Natural killer cell (primary cell): ENCODE measurements around the gene IGSF23. TPM values are rescaled to one million over a fixed set of nuclear protein-coding genes. Genes with fewer than 3 reads are reported as not detected.

ENCODE experiments used
- ATAC-seq, 3 donors: fragments of 150-1000 bp in 2 of 3; fragments of 200-7000 bp in 1 of 3; cut with Tn5 transposase; 1 replicate in 1 of 3; 2 replicates in 2 of 3; pipeline ENCODE4 v1.10.0; 2021; ENCODE audit warnings: mild to moderate bottlenecking in 2 of 3, moderate library complexity in 2 of 3
- DNase-seq, 2 donors: peaks; one replicate each; pipeline versions ENCODE4 v3.0.0 to v3.0.0-alpha.2; 2013 to 2021; ENCODE audit warnings: mixed read lengths in 1 of 2
- H3K27ac ChIP-seq: one replicate; pipeline ENCODE4 v1.5.1; 2013; ENCODE audit warnings: mild to moderate bottlenecking, low read length
- H3K27me3 ChIP-seq: one replicate; pipeline ENCODE4 v1.6.1; 2013; ENCODE audit warnings: low read length; ENCODE audit not compliant: control insufficient read depth, insufficient read depth
- H3K36me3 ChIP-seq: one replicate; pipeline ENCODE4 v1.6.1; 2013; ENCODE audit warnings: low read length; ENCODE audit not compliant: control insufficient read depth, insufficient read depth
- H3K4me1 ChIP-seq: one replicate; pipeline ENCODE4 v1.6.1; 2013; ENCODE audit warnings: low read length; ENCODE audit not compliant: control insufficient read depth, insufficient read depth
- H3K4me3 ChIP-seq: one replicate; pipeline ENCODE4 v1.5.1; 2013; ENCODE audit warnings: low read length
- H3K9me3 ChIP-seq: one replicate; pipeline ENCODE4 v1.6.1; 2013; ENCODE audit warnings: low read length; ENCODE audit not compliant: control insufficient read depth, insufficient read depth
- H3K27ac Mint-ChIP-seq, 2 donors: one replicate each; pipeline ENCODE4 v1.8.0; 2022; ENCODE audit warnings: mild to moderate bottlenecking in 2 of 2, mixed read lengths in 2 of 2, moderate library complexity in 1 of 2
- H3K27me3 Mint-ChIP-seq, 2 donors: one replicate each; pipeline ENCODE4 v1.8.0; 2022; ENCODE audit warnings: low read depth in 2 of 2, mixed read lengths in 2 of 2
- H3K36me3 Mint-ChIP-seq: one replicate; pipeline ENCODE4 v1.8.0; 2022; ENCODE audit warnings: mixed read lengths
- H3K4me1 Mint-ChIP-seq, 2 donors: one replicate each; pipeline ENCODE4 v1.8.0; 2022; ENCODE audit warnings: mixed read lengths in 2 of 2
- H3K4me3 Mint-ChIP-seq: one replicate; pipeline ENCODE4 v1.8.0; 2022; ENCODE audit warnings: mild to moderate bottlenecking, moderate library complexity, mixed read lengths
- H3K9me3 Mint-ChIP-seq, 2 donors: one replicate each; pipeline ENCODE4 v1.8.0; 2022; ENCODE audit warnings: mixed read lengths in 2 of 2
- CTCF ChIP-seq: fragments of 200-600 bp; IDR thresholded peaks from one replicate; pipeline ENCODE4 v1.8.0; 2022; ENCODE audit warnings: antibody characterized with exemption
- WGBS: methylation state at CpG from one replicate; pipeline ENCODE4 v1.1.7; 2013; ENCODE audit warnings: missing lambda C conversion rate; ENCODE audit not compliant: insufficient coverage; 5-methylcytosine and 5-hydroxymethylcytosine counted together
- intact Hi-C: fragments of 100-400 bp; cut with micrococcal nuclease; formaldehyde crosslinking; loops from one replicate; pipeline ENCODE4 v1.14.2; 2022
- total RNA-seq, 4 donors: library from RNA; stranded (reverse); fragments of 120-200 nt in 1 of 4; gene quantifications; one replicate each; pipeline versions ENCODE4 v1.2.3 to v1.2.4, GENCODE V29; 2013 to 2022

IGSF23 gene
- total RNA-seq, 3 donors from 2014 or later (not counting 1 experiment from before 2014, with no cell fraction given) = not detected

- TF ChIP-seq CTCF = no peak
- Mint-ChIP-seq H3K4me1 (peaks cover 0 to 15% of the 10 kb centered on the region in 2 donors), H3K9me3 (no peaks in the 10 kb centered on the region), H3K27ac (no peak overlapping the region), H3K36me3 (no peaks in the 10 kb centered on the region), H3K27me3 (no peaks in the 10 kb centered on the region), H3K4me3 (no peak overlapping the region)
- DNase-seq = no peak
- H3K4me1 ChIP-seq = peaks cover 5% of the 10 kb centered on the region
- H3K27ac ChIP-seq = no peak overlapping the region
- no peaks in the 10 kb centered on the region for H3K27me3 ChIP-seq
- 81% methylated on average over 5 of the region's 7 CpGs for WGBS
- no peak for ATAC-seq
- intact Hi-C loops = no loop called here
- no peaks in the 10 kb centered on the region for H3K9me3 ChIP-seq
- H3K4me3 ChIP-seq = no peak overlapping the region
- no peaks in the 10 kb centered on the region for H3K36me3 ChIP-seq
These were observed 5.4 kb downstream of the IGSF23 start for GRCh38 chr19:44618640-44619357.

DNA sequence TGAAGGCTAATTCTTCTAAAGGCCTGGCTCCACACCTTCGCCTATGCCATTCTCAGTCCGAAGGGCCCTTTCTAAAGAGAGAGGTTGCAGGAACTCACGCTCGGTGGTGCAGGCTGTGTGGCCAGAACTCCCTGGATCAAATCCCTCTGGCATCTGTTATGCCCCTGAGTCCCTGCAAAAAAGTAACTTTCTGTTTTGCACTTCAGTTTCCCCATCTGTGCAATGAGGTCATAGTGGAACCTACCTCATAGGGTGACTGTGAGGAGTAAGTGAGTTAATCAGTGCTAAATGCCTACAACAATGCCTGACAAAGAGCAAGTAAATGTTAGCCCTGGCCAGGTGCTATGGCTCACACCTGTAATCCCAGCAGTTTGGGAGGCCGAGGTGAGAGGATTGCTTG lies 7.3 kb downstream of the IGSF23 start:
- Histone ChIP-seq H3K9me3 (no peaks in the 10 kb centered on the region), H3K27ac (no peak overlapping the region), H3K4me3 (no peak overlapping the region), H3K27me3 (no peaks in the 10 kb centered on the region), H3K36me3 (no peaks in the 10 kb centered on the region), H3K4me1 (peaks cover 5% of the 10 kb centered on the region)
- TF ChIP-seq CTCF = no peak
- Mint-ChIP-seq H3K4me3 (no peak overlapping the region), H3K27me3 (no peaks in the 10 kb centered on the region), H3K27ac (no peak overlapping the region), H3K36me3 (no peaks in the 10 kb centered on the region), H3K9me3 (no peaks in the 10 kb centered on the region), H3K4me1 (peaks cover 0 to 15% of the 10 kb centered on the region in 2 donors)
- intact Hi-C loops = no loop called here
- no peak for DNase-seq
- no peak for ATAC-seq
- WGBS = 92% methylated on average over 5 of the region's 5 CpGs

DNA sequence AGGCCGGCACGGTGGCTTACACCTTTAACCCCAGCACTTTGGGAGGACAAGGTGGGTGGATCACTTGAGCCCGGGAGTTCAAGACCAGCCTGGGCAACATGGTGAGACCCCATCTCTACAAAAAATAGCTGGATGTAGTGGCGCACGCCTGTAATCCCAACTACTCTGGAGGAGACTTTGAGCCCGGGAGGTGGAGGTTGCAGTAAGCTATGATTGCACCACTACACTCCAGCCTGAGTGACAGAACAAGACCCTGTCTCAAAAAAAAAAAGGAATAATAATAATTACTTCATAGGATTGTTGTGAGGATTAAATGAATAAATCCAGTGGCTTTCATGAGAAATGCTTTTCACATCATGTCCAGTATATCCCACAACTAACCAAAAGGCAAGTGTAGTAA lies 8.0 kb downstream of the IGSF23 start:
- H3K36me3 Mint-ChIP-seq = no peaks in the 10 kb centered on the region
- no peak for DNase-seq
- TF ChIP-seq CTCF = no peak
- Histone ChIP-seq H3K36me3 (no peaks in the 10 kb centered on the region), H3K4me3 (no peak overlapping the region), H3K27ac (no peak overlapping the region), H3K4me1 (peaks cover 5% of the 10 kb centered on the region), H3K27me3 (no peaks in the 10 kb centered on the region), H3K9me3 (no peaks in the 10 kb centered on the region)
- intact Hi-C loops = no loop called here
- no peak for ATAC-seq
- no peaks in the 10 kb centered on the region for H3K9me3 Mint-ChIP-seq
- peaks cover 0 to 3% of the 10 kb centered on the region in 2 donors for H3K27me3 Mint-ChIP-seq
- peaks cover 0 to 15% of the 10 kb centered on the region in 2 donors for H3K4me1 Mint-ChIP-seq
- 87% methylated on average over 3 of the region's 6 CpGs for WGBS
- no peak overlapping the region for H3K27ac Mint-ChIP-seq
- no peak overlapping the region for H3K4me3 Mint-ChIP-seq

GRCh38 chr19:44623080-44623479 lies 9.7 kb downstream of the IGSF23 start:
- H3K9me3 Mint-ChIP-seq = no peaks in the 10 kb centered on the region
- H3K4me3 ChIP-seq = no peak overlapping the region
- H3K4me1 ChIP-seq = peaks cover 5% of the 10 kb centered on the region
- DNase-seq (no peak), ATAC-seq (no peak)
- peaks cover 0 to 15% of the 10 kb centered on the region in 2 donors for H3K4me1 Mint-ChIP-seq
- no peak overlapping the region for H3K27ac Mint-ChIP-seq
- no peaks in the 10 kb centered on the region for H3K36me3 ChIP-seq
- H3K27me3 ChIP-seq = no peaks in the 10 kb centered on the region
- H3K27me3 Mint-ChIP-seq = peaks cover 0 to 3% of the 10 kb centered on the region in 2 donors
- H3K4me3 Mint-ChIP-seq = no peak overlapping the region
- H3K36me3 Mint-ChIP-seq = no peaks in the 10 kb centered on the region
- TF ChIP-seq CTCF = no peak
- 55% methylated on average over 5 of the region's 5 CpGs for WGBS
- no peak overlapping the region for H3K27ac ChIP-seq
- H3K9me3 ChIP-seq = no peaks in the 10 kb centered on the region
- intact Hi-C loops = no loop called here
